Measurements from ENCODE around the gene RRP9. TPM values are rescaled to one million over a fixed set of nuclear protein-coding genes. Genes with fewer than 3 reads are reported as not detected.

The RRP9 gene
- total RNA-seq, 2 donors from 2014 or later = 14.9 to 18.6 TPM

- H3K36me3 ChIP-seq = no peaks in the 10 kb centered on the region
- intact Hi-C loops (cut with DNase I) = loop anchor here (5.0 kb wide), 2 partner anchors 113 to 208 kb away; partner anchors contain the start of genes DUSP7 and POC1A
- H3K4me3 ChIP-seq = no peak overlapping the region
- H3K4me1 ChIP-seq (replicated peaks) = peaks cover 9% of the 10 kb centered on the region
- no peak for TF ChIP-seq POLR2AphosphoS5 (IDR thresholded peaks at IDR 0.05)
- no peak for TF ChIP-seq CTCF (IDR thresholded peaks at IDR 0.05)
- TF ChIP-seq POLR2A (IDR thresholded peaks at IDR 0.05) = no peak
- WGBS = 86% methylated on average over 11 of the region's 11 CpGs
- no peaks in the 10 kb centered on the region for H3K27me3 ChIP-seq (replicated peaks; ENCODE audit: insufficient read depth)
- DNase-seq (ENCODE audit: low spot score) = no peak
- H3K27ac ChIP-seq = no peak overlapping the region
- no peaks in the 10 kb centered on the region for H3K9me3 ChIP-seq
Observed at GRCh38 chr3:51944451-51945021, 2.8 kb upstream of the RRP9 start.

DNA sequence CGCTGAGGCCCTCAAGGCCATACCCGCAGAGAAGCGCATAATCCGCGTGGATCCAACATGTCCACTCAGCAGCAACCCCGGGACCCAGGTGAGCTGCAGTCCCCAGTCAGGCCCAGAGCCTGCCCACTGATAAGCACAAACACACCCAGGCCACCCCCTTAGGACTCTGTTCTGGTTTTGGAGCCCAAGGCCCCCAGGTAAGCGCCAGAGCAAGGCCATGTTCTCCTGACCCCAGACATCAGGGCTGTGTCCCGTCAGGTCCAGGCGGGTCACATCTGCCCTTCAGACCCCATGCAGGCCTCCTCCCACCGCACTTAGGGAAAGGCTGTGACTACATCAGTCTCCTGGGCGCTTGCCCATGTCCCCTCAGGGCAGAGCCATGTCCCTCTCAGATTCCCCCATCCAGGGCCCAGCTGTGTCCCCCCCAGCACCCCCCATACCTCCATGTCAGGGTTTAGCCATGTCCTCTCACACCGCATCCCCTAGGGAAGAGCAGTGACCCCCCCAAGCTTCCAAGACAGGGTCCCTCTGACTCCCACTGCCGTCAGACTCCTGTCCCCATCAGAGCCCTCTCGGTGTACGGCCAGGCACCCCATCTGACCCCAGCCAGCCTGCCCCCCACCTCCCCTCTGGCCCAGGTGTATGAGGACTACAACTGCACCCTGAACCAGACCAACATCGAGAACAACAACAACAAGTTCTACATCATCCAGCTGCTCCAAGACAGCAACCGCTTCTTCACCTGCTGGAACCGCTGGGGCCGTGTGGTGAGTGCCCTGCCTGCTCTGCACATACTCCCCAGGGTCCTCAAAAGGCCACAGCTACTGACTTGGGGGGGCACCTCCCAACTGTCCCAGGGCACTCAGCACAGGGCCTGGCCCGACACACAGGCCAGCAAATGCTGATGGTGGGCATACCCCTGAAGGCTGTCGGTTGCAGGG lies 2.0 kb upstream of the RRP9 start:
- intact Hi-C loops (cut with DNase I) = loop anchor here (2.0 to 5.0 kb wide), 3 partner anchors 31 to 209 kb away; partner anchors contain the start of genes ABHD14A, ABHD14B, DUSP7 and POC1A
- TF ChIP-seq POLR2AphosphoS5 (IDR thresholded peaks at IDR 0.05) (no peak), POLR2A (IDR thresholded peaks at IDR 0.05) (no peak), CTCF (IDR thresholded peaks at IDR 0.05) (no peak)
- Histone ChIP-seq H3K36me3 (no peaks in the 10 kb centered on the region), H3K4me1 (replicated peaks) (peaks cover 9% of the 10 kb centered on the region), H3K27me3 (replicated peaks; ENCODE audit: insufficient read depth) (no peaks in the 10 kb centered on the region), H3K9me3 (no peaks in the 10 kb centered on the region), H3K27ac (no peak overlapping the region), H3K4me3 (no peak overlapping the region)
- 91% methylated on average over 18 of the region's 21 CpGs for WGBS
- no peak for DNase-seq (ENCODE audit: low spot score)

GRCh38 chr3:51942603-51943450 lies 1.1 kb upstream of the RRP9 start:
- no peaks in the 10 kb centered on the region for H3K27me3 ChIP-seq (replicated peaks; ENCODE audit: insufficient read depth)
- H3K4me1 ChIP-seq (replicated peaks) = peaks cover 9% of the 10 kb centered on the region
- peak overlapping the region; percentile 29 to 37 for H3K4me3 ChIP-seq
- DNase-seq (ENCODE audit: low spot score) = peak; percentile 31
- no peaks in the 10 kb centered on the region for H3K9me3 ChIP-seq
- H3K27ac ChIP-seq = peak overlapping the region; percentile 80 to 87
- WGBS = 33% methylated on average over 15 of the region's 17 CpGs
- intact Hi-C loops (cut with DNase I) = loop anchor here (2.0 to 5.0 kb wide), 3 partner anchors 32 to 209 kb away; partner anchors contain the start of genes ABHD14A, ABHD14B, DUSP7 and POC1A
- TF ChIP-seq CTCF (IDR thresholded peaks at IDR 0.05) = no peak
- TF ChIP-seq POLR2AphosphoS5 (IDR thresholded peaks at IDR 0.05) = no peak
- TF ChIP-seq POLR2A (IDR thresholded peaks at IDR 0.05) = no peak
- H3K36me3 ChIP-seq = peaks cover 0 to 6% of the 10 kb centered on the region in 2 donors

- Histone ChIP-seq H3K4me1 (replicated peaks) (peaks cover 9% of the 10 kb centered on the region), H3K4me3 (peak overlapping the region; percentile 60 to 66), H3K27ac (peak overlapping the region in 1 of 2 donors; percentile 41), H3K27me3 (replicated peaks; ENCODE audit: insufficient read depth) (no peaks in the 10 kb centered on the region), H3K36me3 (peaks cover 6 to 8% of the 10 kb centered on the region in 2 donors), H3K9me3 (no peaks in the 10 kb centered on the region)
- no peak for TF ChIP-seq CTCF (IDR thresholded peaks at IDR 0.05)
- TF ChIP-seq POLR2AphosphoS5 (IDR thresholded peaks at IDR 0.05) = no peak
- TF ChIP-seq POLR2A (IDR thresholded peaks at IDR 0.05) = no peak
- no peak for DNase-seq (ENCODE audit: low spot score)
- under 1% methylated on average over 14 of the region's 20 CpGs for WGBS
- intact Hi-C loops (cut with DNase I) = loop anchor here (5.0 kb wide), 2 partner anchors 116 to 211 kb away; partner anchors contain the start of genes DUSP7 and POC1A
Observed at GRCh38 chr3:51941463-51941797, 274 bp downstream of the RRP9 start.

Data from prostate gland (tissue), 2 donors.